Vagina (tissue), 2 donors: Measurements from ENCODE around the gene GDF11.

Experiments used
- POLR2A ChIP-seq, 2 donors: fragments of 450-650 bp; IDR thresholded peaks; one replicate each; pipeline ENCODE4 v1.6.1; 2017; ENCODE audit warnings: antibody characterized with exemption in 2 of 2, mild to moderate bottlenecking in 2 of 2, moderate library complexity in 2 of 2
- POLR2AphosphoS5 ChIP-seq, 2 donors: sonication (generic); formaldehyde crosslinking; IDR thresholded peaks; one replicate each; pipeline ENCODE4 v1.9.0; 2017; ENCODE audit warnings: antibody characterized with exemption in 2 of 2, mild to moderate bottlenecking in 2 of 2, low read depth in 1 of 2; ENCODE audit not compliant: insufficient read depth in 1 of 2
- TF ChIP-seq, protein P1 (sequence below), 3 experiments: fragments of 450-650 bp in 2 of 3; fragments of 200-600 bp in 1 of 3; sonication (generic) in 1 of 3; IDR thresholded peaks; one replicate each; pipeline ENCODE4 v1.5.1; 2017 to 2019; ENCODE audit warnings: antibody characterized with exemption in 3 of 3, mild to moderate bottlenecking in 2 of 3, moderate library complexity in 2 of 3

GRCh38 chr12:55755246-55755645 lies 12.3 kb downstream of the GDF11 start:
- TF ChIP-seq, protein P1, sequence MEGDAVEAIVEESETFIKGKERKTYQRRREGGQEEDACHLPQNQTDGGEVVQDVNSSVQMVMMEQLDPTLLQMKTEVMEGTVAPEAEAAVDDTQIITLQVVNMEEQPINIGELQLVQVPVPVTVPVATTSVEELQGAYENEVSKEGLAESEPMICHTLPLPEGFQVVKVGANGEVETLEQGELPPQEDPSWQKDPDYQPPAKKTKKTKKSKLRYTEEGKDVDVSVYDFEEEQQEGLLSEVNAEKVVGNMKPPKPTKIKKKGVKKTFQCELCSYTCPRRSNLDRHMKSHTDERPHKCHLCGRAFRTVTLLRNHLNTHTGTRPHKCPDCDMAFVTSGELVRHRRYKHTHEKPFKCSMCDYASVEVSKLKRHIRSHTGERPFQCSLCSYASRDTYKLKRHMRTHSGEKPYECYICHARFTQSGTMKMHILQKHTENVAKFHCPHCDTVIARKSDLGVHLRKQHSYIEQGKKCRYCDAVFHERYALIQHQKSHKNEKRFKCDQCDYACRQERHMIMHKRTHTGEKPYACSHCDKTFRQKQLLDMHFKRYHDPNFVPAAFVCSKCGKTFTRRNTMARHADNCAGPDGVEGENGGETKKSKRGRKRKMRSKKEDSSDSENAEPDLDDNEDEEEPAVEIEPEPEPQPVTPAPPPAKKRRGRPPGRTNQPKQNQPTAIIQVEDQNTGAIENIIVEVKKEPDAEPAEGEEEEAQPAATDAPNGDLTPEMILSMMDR (IDR thresholded peaks at IDR 0.05) = no peak
- TF ChIP-seq POLR2AphosphoS5 (IDR thresholded peaks at IDR 0.05; ENCODE audit: insufficient read depth in 1 of 2, low read depth in 1 of 2) (no peak), POLR2A (IDR thresholded peaks at IDR 0.05) (no peak)
